ENCODE measurements around the gene SEC16A.

SEC16A gene

GRCh38 chr9:136485049-136486045, 2.5 kb upstream of the SEC16A start:
- peak; percentile 81 for DNase-seq (ENCODE audit: low spot score)

GRCh38 chr9:136484153-136485048, 1.6 kb upstream of the SEC16A start:
- DNase-seq (ENCODE audit: low spot score) = no peak

GRCh38 chr9:136483589-136484152, 831 bp upstream of the SEC16A start:
- DNase-seq (ENCODE audit: low spot score) = peak; percentile 96

- peak; percentile 40 for DNase-seq (ENCODE audit: low spot score)
Measured at GRCh38 chr9:136482046-136482792, 621 bp downstream of the SEC16A start.

- no peak for DNase-seq (ENCODE audit: low spot score)
Measured at GRCh38 chr9:136481558-136481957, 1.3 kb downstream of the SEC16A start.

- DNase-seq (ENCODE audit: low spot score) = no peak
Measured at GRCh38 chr9:136476369-136477150, 6.3 kb downstream of the SEC16A start.

- no peak for DNase-seq (ENCODE audit: low spot score)
Measured at GRCh38 chr9:136474974-136475865, 7.6 kb downstream of the SEC16A start.

GRCh38 chr9:136474021-136474640, 8.7 kb downstream of the SEC16A start:
- DNase-seq (ENCODE audit: low spot score) = no peak

GRCh38 chr9:136473354-136473721, 9.5 kb downstream of the SEC16A start:
- no peak for DNase-seq (ENCODE audit: low spot score)

GRCh38 chr9:136472640-136473353, 10.0 kb downstream of the SEC16A start:
- no peak for DNase-seq (ENCODE audit: low spot score)

GRCh38 chr9:136471802-136472487, 10.9 kb downstream of the SEC16A start:
- DNase-seq (ENCODE audit: low spot score) = no peak

GRCh38 chr9:136470792-136471469, 11.9 kb downstream of the SEC16A start:
- no peak for DNase-seq (ENCODE audit: low spot score)

- DNase-seq (ENCODE audit: low spot score) = peak; percentile 47
Measured at GRCh38 chr9:136470356-136470755, 12.5 kb downstream of the SEC16A start.

- no peak for DNase-seq (ENCODE audit: low spot score)
Measured at GRCh38 chr9:136467766-136468165, 15.1 kb downstream of the SEC16A start.

- DNase-seq (ENCODE audit: low spot score) = no peak
Measured at GRCh38 chr9:136466155-136466541, 16.7 kb downstream of the SEC16A start.

GRCh38 chr9:136465500-136466154, 17.2 kb downstream of the SEC16A start:
- DNase-seq (ENCODE audit: low spot score) = no peak

- DNase-seq (ENCODE audit: low spot score) = no peak
Measured at GRCh38 chr9:136464241-136464640, 18.6 kb downstream of the SEC16A start.

All from COLO829 (cell line).